Tibial artery (tissue), 4 donors: Measurements from ENCODE around the gene A1BG.
"Not testable (repeated sequence)": the region's sequence is repeated elsewhere in the genome, so short reads cannot be mapped to it uniquely, and the experiment has no call there.

Experiments
- DNase-seq, 2 donors: peaks; one replicate each; pipeline ENCODE4 v3.0.0-alpha.2; 2019
- H3K27ac ChIP-seq, 2 donors: fragments of 200-600 bp; sonication (generic) in 1 of 2; 1 replicate in 1 of 2; 2 replicates in 1 of 2; pipeline ENCODE4 v1.5.1; 2018 to 2019; ENCODE audit warnings: mild to moderate bottlenecking in 1 of 2
- H3K27me3 ChIP-seq, 2 donors: fragments of 200-600 bp; sonication (generic) in 1 of 2; one replicate each; pipeline versions ENCODE4 v1.5.1 to v1.6.0; 2016 to 2019
- H3K36me3 ChIP-seq, 3 donors: fragments of 200-600 bp; sonication (generic) in 2 of 3; one replicate each; pipeline ENCODE4 v1.5.1; 2016 to 2019; ENCODE audit warnings: mild to moderate bottlenecking in 2 of 3
- H3K4me1 ChIP-seq, 4 donors: fragments of 200-600 bp; sonication (generic) in 2 of 4; 1 replicate in 3 of 4; 2 replicates in 1 of 4; pipeline ENCODE4 v1.5.1; 2016 to 2019
- H3K4me3 ChIP-seq, 2 donors: fragments of 200-600 bp; sonication (generic) in 1 of 2; 1 replicate in 1 of 2; 2 replicates in 1 of 2; pipeline ENCODE4 v1.5.1; 2018 to 2019; ENCODE audit warnings: mild to moderate bottlenecking in 2 of 2
- H3K9me3 ChIP-seq, 3 donors: fragments of 200-600 bp; sonication (generic) in 1 of 3; one replicate each; pipeline ENCODE4 v1.5.1; 2016 to 2019
- CTCF ChIP-seq, 2 experiments: fragments of 200-600 bp in 1 of 2; fragments of 450-650 bp in 1 of 2; IDR thresholded peaks; one replicate each; pipeline ENCODE4 v1.5.1; 2017 to 2019; ENCODE audit warnings: antibody characterized with exemption in 2 of 2, mild to moderate bottlenecking in 1 of 2, moderate library complexity in 1 of 2
- intact Hi-C: fragments of 100-400 bp; cut with DNase I; formaldehyde crosslinking; loops from one replicate; pipeline ENCODE4 v1.15.0; 2023; ENCODE audit warnings: low total_unique reads

A1BG gene

DNA sequence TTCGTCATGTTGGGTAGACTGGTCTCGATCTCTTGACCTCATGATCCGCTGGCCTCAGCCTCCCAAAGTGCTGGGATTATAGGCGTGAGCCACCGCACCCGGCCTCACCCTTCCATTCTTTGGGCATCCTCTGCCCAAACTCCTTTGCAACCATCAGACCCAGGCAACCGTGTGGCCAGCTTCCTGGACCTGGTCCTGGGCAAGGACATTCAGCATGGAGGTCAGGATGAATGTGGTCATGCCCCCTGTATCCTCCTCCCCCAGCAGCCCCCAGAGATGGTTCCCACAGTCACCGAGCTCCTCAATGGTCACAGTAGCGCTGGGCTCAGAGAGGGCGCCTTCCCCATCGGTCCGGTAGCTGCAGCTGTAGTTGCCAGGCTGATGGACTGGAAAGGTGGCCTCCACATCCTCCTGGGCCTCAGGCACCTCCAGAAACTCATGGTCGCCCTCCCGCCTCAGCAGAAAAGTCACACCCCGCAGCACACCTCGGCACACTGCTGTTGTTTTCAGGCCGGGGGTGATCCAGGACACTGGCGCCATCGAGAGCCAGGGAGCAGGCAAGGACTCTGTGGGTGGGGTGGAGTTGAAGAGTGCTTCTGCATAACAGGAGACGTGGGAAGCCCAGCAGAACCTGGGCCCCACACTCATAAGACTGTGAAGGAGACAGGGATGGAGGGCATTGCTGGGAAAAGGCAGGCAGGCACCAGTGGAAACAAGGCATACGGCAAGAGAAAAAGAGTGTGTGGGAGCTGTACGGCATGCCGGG is 1.1 kb downstream of the A1BG start:
- Histone ChIP-seq H3K27me3 (peaks cover 0 to 23% of the 10 kb centered on the region in 2 donors), H3K4me3 (no peak overlapping the region), H3K27ac (no peak overlapping the region), H3K9me3 (no peaks in the 10 kb centered on the region), H3K4me1 (peaks cover 0 to 37% (median 18%) of the 10 kb centered on the region in 4 donors), H3K36me3 (peaks cover 0 to 27% (median 3%) of the 10 kb centered on the region in 3 donors)
- no peak for TF ChIP-seq CTCF (IDR thresholded peaks at IDR 0.05)
- no peak for DNase-seq
- intact Hi-C loops: no loop called here

- Histone ChIP-seq H3K4me3 (no peak overlapping the region), H3K27me3 (peaks cover 0 to 16% of the 10 kb centered on the region in 2 donors), H3K27ac (no peak overlapping the region), H3K4me1 (peaks cover 0 to 32% (median 15%) of the 10 kb centered on the region in 4 donors), H3K36me3 (peaks cover 0 to 27% (median 3%) of the 10 kb centered on the region in 3 donors), H3K9me3 (no peaks in the 10 kb centered on the region)
- no peak for TF ChIP-seq CTCF (IDR thresholded peaks at IDR 0.05)
- DNase-seq: no peak
- intact Hi-C loops: no loop called here
Measured at GRCh38 chr19:58351558-58351878, 1.8 kb downstream of the A1BG start.

GRCh38 chr19:58350871-58351557 is 2.3 kb downstream of the A1BG start:
- Histone ChIP-seq H3K27ac (no peak overlapping the region), H3K27me3 (peaks cover 0 to 11% of the 10 kb centered on the region in 2 donors), H3K4me3 (no peak overlapping the region), H3K4me1 (peaks cover 0 to 32% (median 11%) of the 10 kb centered on the region in 4 donors), H3K36me3 (peaks cover 0 to 27% (median 3%) of the 10 kb centered on the region in 3 donors), H3K9me3 (no peaks in the 10 kb centered on the region)
- intact Hi-C loops: no loop called here
- no peak for TF ChIP-seq CTCF (IDR thresholded peaks at IDR 0.05)
- no peak for DNase-seq

GRCh38 chr19:58350001-58350861 is 3.1 kb downstream of the A1BG start:
- no peak overlapping the region for H3K4me3 ChIP-seq
- no peak for DNase-seq
- intact Hi-C loops: no loop called here
- no peak overlapping the region for H3K27ac ChIP-seq
- TF ChIP-seq CTCF (IDR thresholded peaks at IDR 0.05): no peak
- H3K27me3 ChIP-seq: peaks cover 0 to 4% of the 10 kb centered on the region in 2 donors
- peaks cover 0 to 30% (median 6%) of the 10 kb centered on the region in 4 donors for H3K4me1 ChIP-seq
- H3K36me3 ChIP-seq: peaks cover 0 to 27% (median 3%) of the 10 kb centered on the region in 3 donors
- no peaks in the 10 kb centered on the region for H3K9me3 ChIP-seq

GRCh38 chr19:58349590-58349989 is 3.7 kb downstream of the A1BG start:
- H3K27ac ChIP-seq: no peak overlapping the region
- TF ChIP-seq CTCF (IDR thresholded peaks at IDR 0.05): no peak
- peaks cover 0 to 30% (median 6%) of the 10 kb centered on the region in 4 donors for H3K4me1 ChIP-seq
- no peaks in the 10 kb centered on the region for H3K9me3 ChIP-seq
- H3K4me3 ChIP-seq: no peak overlapping the region
- H3K27me3 ChIP-seq: peaks cover 0 to 3% of the 10 kb centered on the region in 2 donors
- H3K36me3 ChIP-seq: peaks cover 0 to 27% (median 3%) of the 10 kb centered on the region in 3 donors
- intact Hi-C loops: no loop called here
- DNase-seq: no peak

GRCh38 chr19:58348080-58348479 is 5.2 kb downstream of the A1BG start:
- H3K9me3 ChIP-seq, H3K27me3 ChIP-seq, intact Hi-C loops, DNase-seq: not testable (repeated sequence)
- H3K27ac ChIP-seq: peak overlapping the region; percentile 90 to 94
- peak overlapping the region; percentile 70 to 85 for H3K4me3 ChIP-seq
- peaks cover 0 to 30% (median 6%) of the 10 kb centered on the region in 4 donors for H3K4me1 ChIP-seq
- H3K36me3 ChIP-seq: peaks cover 0 to 20% (median 3%) of the 10 kb centered on the region in 3 donors
